Inflammatory macrophage treated with lipopolysaccharide for 4 hours (primary cell): Measurements from ENCODE around the gene DOK6.
"Not testable (repeated sequence)": the region's sequence is repeated elsewhere in the genome, so short reads cannot be mapped to it uniquely, and the experiment has no call there.

Experiments used
- DNase-seq: peaks from one replicate; pipeline ENCODE4 v3.0.0-alpha.2; 2020

The DOK6 gene

DNA sequence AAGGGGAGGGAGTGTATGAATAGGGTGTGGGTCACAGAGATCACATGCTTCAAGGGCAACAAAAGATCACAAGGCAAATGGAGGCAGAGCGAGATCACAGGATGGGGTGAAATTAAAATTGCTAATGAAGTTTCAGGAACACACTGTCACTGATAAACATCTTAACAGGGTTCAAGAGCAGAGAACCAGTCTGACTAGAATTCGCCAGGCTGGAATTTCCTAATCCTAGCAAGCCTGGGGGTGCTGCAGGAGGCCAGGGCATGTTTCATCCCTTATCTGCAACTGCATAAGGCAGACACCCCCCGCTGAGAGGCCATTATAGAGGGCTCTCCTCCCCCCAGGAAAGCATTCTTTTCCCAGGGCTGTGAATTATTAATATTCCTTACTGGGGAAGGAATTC, 478.4 kb downstream of the DOK6 start:
- DNase-seq: not testable (repeated sequence)

DNA sequence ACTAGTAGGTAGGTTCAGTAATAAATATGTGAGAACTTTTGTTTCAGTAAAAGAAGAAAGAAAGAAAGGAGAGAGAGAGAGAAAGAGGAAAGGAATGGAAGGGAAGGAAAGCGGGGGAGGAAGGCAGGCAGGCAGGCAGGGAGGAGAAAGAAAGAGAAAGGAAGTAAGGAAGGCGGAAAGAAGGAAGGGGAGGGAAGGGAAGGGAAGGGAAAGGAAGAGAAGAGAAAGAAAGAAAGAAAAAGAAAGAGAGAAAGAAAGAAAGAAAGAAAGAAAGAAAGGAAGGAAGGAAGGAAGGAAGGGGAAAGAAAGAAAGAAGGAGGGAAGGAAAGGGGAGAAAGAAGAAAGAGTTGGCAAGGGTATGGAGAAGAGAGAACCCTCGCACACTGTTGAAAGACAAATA, 479.4 kb downstream of the DOK6 start:
- DNase-seq: no peak

DNA sequence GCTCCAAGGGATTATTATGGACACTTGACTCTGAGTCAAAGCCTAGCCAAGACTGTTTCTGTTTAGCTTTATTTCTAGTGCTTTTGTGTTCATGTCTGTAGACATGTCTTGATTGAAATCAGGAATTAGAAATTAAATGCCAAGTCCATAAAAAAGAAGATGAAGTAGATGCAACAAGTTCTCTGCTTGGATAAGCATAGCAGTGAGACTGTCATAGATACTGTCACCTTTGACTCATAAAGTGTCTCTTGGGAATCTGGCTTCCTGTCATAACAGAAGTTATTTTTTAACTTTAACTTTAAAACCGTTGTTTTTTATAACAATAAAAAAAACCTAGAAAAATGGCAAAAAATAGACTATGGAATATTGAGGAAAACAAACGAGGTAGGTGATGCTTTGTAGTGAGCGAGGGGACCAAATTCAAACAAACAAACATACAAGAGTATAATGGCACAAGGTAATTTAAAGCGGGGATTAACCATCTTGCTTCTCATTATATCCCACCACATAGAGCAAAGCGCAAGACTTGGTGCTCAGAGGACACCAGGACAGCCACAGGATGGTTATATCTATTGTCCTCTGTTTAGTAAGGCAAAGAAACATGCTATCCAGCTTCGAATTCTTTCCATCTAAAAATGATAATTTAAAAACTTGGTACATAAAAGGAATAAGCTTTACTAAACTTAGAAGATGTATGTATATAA, 482.4 kb downstream of the DOK6 start:
- no peak for DNase-seq

DNA sequence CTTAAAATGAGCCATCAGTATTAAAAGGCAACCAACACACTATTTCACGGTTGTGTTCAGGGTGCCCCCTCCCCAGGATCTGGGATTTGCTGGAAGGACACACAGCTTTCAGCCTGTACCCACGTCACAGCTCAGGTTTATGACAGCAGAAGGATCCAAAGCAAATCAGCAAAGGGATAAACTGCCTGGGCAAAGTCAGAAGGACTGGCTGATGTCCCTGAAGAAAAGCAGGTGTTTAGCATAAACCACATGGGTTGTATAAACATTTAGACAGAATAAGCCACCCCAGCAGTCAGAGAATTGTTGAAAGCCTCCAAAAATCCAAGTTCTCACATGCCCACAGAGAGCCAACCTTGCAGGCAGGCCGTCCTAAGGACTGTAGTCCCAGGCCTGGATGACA, 483.1 kb downstream of the DOK6 start:
- no peak for DNase-seq

DNA sequence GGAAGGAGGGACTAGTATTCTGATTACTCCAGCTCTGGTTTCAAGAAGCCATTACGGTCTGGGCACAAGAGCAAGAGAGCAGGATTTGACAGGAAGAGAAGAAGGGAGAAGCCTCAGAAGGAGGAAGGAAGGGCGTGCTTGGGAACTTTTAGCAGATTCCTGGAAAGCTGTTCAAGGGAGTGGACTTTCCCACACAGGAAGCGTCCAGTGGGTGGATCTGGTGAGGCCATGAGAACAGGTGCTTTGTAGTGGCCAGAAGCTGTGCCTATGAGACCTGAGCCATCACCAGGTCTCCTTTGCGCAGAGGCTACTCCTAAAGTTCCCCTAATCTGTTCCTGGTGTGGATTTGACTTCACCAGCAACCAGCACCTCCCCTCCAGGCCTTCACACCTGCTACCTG, 484.7 kb downstream of the DOK6 start:
- DNase-seq: no peak

DNA sequence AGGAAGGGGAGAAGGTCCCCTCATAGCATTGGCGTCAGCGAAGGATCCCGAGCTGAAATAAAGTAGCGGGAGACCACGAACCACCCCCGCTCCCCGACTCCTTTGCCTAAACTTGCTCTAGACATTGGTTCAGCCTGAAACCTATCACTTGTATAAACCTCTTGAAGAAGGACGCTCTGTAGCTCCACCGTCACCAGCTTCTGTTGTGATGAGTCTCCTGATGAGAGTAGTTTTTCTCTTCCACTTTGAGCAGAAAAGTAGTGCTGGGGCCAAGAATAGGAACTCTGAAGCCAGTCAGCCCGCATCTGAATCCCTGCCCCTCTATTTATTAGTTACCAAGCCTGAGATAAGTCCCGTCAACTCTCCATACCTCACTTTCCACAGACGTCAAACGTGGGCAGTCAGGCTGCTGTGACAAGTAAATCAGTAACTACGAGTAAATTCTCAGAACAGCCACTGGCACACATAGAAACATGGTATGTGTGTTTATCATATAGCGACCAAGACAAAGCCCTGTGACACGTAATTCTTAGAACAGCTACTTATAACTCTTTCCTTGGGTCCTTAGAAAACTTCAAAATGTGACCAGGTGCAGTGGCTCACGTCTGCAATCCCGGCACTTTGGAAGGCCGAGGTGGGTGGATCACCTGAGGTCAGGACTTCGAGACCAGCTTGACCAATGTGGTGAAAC, 485.3 kb downstream of the DOK6 start:
- no peak for DNase-seq

DNA sequence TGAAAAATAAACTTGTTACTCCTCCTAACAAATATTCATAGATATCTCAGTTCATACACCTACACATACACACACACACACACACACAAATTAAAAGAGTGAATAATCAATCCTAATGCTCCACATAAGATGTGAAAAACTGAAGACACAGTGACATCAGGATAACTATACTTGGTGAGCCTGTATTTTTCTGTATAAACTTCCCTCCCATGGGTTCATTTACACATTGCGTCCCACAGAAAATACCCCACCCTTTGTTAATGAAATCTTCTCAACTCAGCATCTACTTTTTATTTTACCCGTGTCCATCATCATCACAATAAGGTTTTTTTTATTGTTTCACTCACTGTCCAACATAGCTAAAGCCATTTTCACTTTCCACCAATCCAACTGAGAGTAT, 486.6 kb downstream of the DOK6 start:
- no peak for DNase-seq

DNA sequence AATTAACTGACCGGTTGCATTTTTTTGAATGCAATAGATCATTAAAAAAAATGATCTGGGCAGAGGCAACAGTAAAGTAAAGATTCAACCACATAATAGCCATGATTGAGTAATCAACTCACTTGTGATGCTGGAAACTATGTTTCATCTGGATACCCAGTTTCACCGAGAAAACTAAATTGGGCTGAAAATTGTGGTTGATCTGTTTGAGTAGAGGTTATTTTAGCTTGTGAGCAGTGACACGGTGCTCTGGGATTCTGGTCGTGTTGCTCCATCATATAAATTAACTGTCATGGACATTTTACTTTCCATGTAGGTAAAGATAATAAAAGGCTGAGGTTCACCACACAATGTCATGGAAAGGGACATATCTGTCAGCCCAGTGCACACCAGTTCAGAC, 488.3 kb downstream of the DOK6 start:
- DNase-seq: no peak

DNA sequence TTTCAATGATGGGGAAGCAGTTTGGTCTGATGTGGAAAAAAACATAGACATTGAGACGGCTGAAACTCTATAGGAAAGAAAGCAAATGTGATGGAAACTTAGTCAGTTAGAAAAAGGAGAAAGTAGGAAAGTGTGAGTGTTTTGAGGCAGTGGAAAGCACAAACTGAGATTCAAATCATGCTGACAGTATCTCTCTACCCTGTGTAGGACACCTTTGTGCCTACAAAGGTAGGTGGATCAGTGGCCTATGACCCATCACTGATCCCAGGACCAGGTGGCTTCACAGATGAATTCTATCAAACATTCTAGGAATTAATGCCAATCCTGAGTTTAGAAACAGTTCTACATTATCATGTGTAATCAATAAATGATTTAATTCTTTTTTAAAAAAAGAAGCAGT, 489.9 kb downstream of the DOK6 start:
- no peak for DNase-seq

DNA sequence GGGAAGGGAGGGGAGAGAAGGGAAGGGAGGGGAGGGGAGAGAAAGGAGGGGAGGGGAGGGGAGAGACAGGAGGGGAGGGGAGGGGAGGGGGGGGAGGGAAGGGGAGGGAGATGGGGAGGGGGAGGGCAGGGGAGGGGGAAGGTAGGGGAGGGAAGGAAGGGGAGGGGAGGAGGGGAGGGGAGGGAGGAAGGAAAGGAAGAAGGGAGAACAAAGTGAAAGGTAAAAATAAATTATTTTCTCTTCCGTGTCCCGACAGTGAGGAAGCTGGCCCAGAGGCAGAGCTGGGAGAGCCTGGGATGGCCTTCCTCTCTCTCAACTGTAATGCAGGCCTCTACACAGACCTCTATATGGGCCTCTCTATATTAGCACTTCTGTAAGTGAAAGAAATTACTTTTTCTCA, 493.8 kb downstream of the DOK6 start:
- no peak for DNase-seq

DNA sequence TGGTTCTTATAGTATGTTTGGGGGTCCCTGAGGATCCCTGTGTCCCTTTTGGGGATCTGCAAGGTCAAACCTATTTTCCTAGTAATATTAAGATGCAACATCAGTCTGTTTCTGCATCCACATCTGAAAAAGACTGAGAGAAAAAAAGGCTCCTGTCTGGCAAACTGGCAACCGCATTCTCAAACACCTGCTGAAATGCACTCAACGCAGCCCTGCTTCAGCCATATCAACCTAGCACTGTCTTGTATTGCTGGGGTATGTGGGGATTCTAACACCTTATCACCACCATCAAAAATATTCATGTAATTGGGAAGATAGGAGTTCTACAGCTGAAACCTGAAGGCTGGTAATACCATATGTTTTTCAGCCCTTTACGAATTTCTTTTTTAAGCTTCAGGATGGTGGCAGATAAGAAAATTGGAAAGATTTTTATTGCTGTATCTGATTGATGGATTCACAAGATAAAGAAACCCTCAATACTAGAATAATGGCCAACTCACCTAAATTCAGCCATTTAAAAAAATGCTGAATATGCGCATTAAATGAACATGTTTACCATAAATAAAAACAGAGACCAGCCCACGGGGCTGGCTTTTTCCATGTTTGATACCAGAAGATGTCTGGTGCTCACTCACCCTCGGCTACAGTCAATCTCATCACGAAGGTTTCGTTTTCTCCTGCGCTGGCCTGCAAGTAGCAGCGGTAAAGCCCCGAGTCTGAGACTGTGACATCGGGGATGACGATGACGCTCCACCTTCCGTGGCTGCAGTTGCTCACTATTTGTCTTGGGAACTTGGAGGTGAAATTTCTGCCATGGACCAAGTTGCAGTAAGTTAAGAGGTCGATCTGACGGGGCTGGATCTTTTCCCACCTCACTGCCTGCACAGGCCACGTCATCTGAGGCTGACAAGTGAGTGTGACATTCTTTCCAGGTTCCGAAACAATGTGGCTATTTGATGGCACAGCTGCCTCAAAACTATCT, 494.7 kb downstream of the DOK6 start:
- no peak for DNase-seq

DNA sequence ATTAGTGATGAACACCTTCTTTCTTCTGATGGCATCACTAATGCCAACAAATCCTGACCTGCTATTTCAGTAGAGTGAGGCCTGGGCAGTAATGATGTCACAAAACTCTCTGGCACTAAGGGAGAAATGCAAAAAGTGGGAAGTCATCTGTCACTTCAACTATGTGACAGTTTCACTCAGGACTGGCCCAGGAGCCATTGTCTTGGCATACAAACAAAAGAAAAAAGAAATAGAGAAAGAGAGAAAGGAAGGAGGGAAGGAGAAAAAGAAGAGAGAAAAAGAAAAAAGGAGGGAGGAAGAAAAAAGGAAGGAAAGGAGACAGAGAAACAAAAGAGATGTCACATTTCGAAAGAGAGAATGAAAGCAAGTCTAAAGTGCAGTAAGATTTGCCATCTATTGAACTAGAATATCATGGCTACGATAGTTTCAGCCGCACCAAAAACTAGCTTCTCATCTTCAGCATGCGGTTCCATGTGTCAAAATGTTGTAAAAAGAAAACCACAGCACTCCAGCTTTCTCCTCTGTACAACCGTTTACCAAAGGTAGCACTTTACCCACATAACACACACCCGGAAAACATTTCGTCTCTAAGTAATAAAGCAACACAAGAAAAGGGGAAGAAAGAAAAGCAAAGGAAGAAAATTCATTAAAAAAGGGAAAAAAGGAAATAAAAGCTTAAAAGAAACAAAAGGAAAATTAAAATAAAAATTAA, 496.9 kb downstream of the DOK6 start:
- DNase-seq: peak; percentile 19

DNA sequence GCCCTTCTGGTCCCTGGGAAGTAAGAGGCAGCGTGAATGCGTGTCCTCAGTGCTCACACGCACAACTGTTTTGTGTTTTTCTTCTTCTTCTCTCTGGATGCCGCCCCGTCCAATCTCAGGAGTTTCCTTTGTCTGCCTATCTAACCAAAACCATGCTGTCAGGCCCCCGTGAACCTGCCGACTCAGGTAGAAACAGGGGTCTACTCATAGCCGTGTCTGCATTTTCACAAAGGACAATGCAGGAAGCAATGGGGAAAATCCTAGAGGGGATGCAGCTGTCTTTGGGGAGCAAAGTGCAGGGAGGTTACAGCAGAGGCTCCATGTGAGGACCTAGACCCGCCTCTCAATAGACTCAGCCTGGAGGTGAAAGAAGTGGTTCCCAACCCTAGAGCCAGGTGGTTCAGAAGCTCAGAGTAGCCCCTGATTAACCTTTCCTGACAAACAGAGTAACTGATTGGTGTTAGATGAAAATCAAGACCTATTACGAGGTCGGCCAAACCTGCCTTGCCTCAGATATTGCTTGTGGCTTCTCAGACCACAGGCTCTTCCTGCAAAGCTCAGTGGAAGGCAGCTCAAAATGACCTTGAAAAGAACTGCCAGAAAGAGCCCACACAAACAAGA, 497.7 kb downstream of the DOK6 start:
- DNase-seq: no peak
